OCI-LY1 (cell line): Measurements from ENCODE around the gene USP8.

Experiments
- H2AFZ ChIP-seq: fragments of 200-600 bp; sonication (generic), shearing (Covaris generic); 2 replicates; pipeline ENCODE4 v1.6.0; 2014; ENCODE audit warnings: antibody characterized with exemption, mild to moderate bottlenecking, low read length
- H3F3A ChIP-seq: fragments of 200-600 bp; sonication (generic), shearing (Covaris generic); 2 replicates; pipeline ENCODE4 v1.6.0; 2014; ENCODE audit warnings: mild to moderate bottlenecking, antibody characterized with exemption, low read length, moderate library complexity; ENCODE audit not compliant: insufficient read depth
- H3K27ac ChIP-seq: fragments of 200-600 bp; sonication (generic); 2 replicates; pipeline ENCODE4 v1.5.1; 2014; ENCODE audit warnings: low read length, mixed run types, mild to moderate bottlenecking, low read depth; ENCODE audit not compliant: poor library complexity, severe bottlenecking
- H3K27me3 ChIP-seq: fragments of 200-600 bp; sonication (generic); 2 replicates; pipeline ENCODE4 v1.6.0; 2014; ENCODE audit warnings: antibody characterized with exemption, mild to moderate bottlenecking, low read length, moderate library complexity; ENCODE audit not compliant: insufficient read depth
- H3K36me3 ChIP-seq: fragments of 200-600 bp; sonication (generic); 2 replicates; pipeline ENCODE4 v1.6.1; 2014; ENCODE audit warnings: mild to moderate bottlenecking, antibody characterized with exemption, low read length, moderate library complexity, mixed read lengths; ENCODE audit not compliant: insufficient read depth
- H3K4me1 ChIP-seq: fragments of 200-600 bp; sonication (generic); 2 replicates; pipeline ENCODE4 v1.5.1; 2014; ENCODE audit warnings: mild to moderate bottlenecking, low read length, moderate library complexity; ENCODE audit not compliant: insufficient read depth, severe bottlenecking
- H3K4me2 ChIP-seq: fragments of 200-600 bp; sonication (generic), shearing (Covaris generic); 2 replicates; pipeline ENCODE4 v1.6.1; 2014; ENCODE audit warnings: low read length
- H3K4me3 ChIP-seq: fragments of 200-600 bp; sonication (generic); 2 replicates; pipeline ENCODE4 v1.5.1; 2014; ENCODE audit warnings: low read length, low read depth, mild to moderate bottlenecking, mixed read lengths; ENCODE audit not compliant: poor library complexity, severe bottlenecking
- H3K79me2 ChIP-seq: fragments of 200-600 bp; shearing (Covaris generic); 2 replicates; pipeline ENCODE4 v1.6.1; 2016; ENCODE audit warnings: mixed run types, low read length, mixed read lengths; ENCODE audit not compliant: insufficient read depth
- H3K9ac ChIP-seq: fragments of 200-600 bp; sonication (generic), shearing (Covaris generic); 2 replicates; pipeline ENCODE4 v1.6.1; 2014; ENCODE audit warnings: mild to moderate bottlenecking, low read length, mixed read lengths
- H3K9me2 ChIP-seq: fragments of 200-600 bp; sonication (generic), shearing (Covaris generic); 2 replicates; pipeline ENCODE4 v1.6.1; 2014; ENCODE audit warnings: low read depth, mild to moderate bottlenecking, low read length, mixed read lengths
- H3K9me3 ChIP-seq: fragments of 200-600 bp; shearing (Covaris generic); 2 replicates; pipeline ENCODE4 v1.6.1; 2014; ENCODE audit warnings: low read length, mixed read lengths
- H4K20me1 ChIP-seq: fragments of 200-600 bp; sonication (generic), shearing (Covaris generic); 2 replicates; pipeline ENCODE4 v1.6.0; 2016; ENCODE audit warnings: mild to moderate bottlenecking, low read length; ENCODE audit not compliant: insufficient read depth
- CTCF ChIP-seq: fragments of 200-600 bp; sonication (generic), shearing (Covaris generic); IDR thresholded peaks from 2 replicates; pipeline ENCODE4 v1.5.1; 2017; ENCODE audit warnings: mild to moderate bottlenecking, antibody characterized with exemption, low read length, moderate library complexity, mixed read lengths
- EZH2 ChIP-seq: fragments of 200-600 bp; sonication (generic), shearing (Covaris generic); IDR thresholded peaks from 2 replicates; pipeline ENCODE4 v1.8.0; 2017; ENCODE audit warnings: borderline replicate concordance, mixed run types, mild to moderate bottlenecking, antibody characterized with exemption, low read length, moderate library complexity, mixed read lengths

The USP8 gene

DNA sequence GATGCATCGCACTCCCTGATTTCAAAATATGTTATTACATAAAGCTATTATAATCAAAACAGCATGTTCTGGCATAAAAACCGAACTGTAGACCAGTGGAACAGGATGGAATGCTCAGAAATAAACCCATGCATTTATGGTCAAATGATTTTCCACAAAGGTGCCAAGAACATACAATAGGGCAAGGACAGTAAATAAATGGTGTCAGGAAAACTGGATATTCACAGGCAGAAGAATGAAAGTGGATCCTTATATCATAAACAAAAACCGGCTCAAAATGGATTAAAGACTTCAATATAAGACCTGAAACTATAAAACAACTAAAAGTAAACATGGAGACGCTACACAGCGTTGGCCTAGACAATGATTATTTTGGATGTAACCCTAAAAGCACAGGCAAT, 99.6 kb downstream of the USP8 start:
- H3K4me2 ChIP-seq: no peak overlapping the region
- no peak overlapping the region for H3K9ac ChIP-seq
- no peaks in the 10 kb centered on the region for H3K4me1 ChIP-seq
- no peak overlapping the region for H3K4me3 ChIP-seq
- H3K9me3 ChIP-seq: no peaks in the 10 kb centered on the region
- H2AFZ ChIP-seq: no peak overlapping the region
- no peak overlapping the region for H3K27ac ChIP-seq
- H3K27me3 ChIP-seq: no peaks in the 10 kb centered on the region
- no peaks in the 10 kb centered on the region for H3K36me3 ChIP-seq
- no peaks in the 10 kb centered on the region for H4K20me1 ChIP-seq
- no peaks in the 10 kb centered on the region for H3K9me2 ChIP-seq
- no peaks in the 10 kb centered on the region for H3F3A ChIP-seq
- no peak for TF ChIP-seq CTCF
- no peak for TF ChIP-seq EZH2
- no peaks in the 10 kb centered on the region for H3K79me2 ChIP-seq

DNA sequence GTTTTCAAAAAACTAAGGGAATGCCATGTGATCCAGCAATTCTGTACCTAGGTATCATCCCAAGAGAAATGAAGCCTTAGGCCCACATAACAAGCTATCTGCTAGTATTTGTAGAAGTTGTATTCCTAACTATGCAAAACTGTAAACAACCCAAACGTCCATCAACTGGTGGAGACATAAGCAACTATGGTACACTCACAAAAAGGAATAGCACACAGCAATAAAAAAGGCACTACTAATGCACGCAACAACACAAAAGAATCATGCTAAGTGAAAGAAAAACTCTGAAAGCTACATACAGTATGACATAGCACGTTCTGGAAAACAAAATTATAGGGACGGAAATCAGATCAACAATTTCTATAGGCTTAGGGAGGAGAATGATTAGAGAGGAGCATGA, 107.0 kb downstream of the USP8 start:
- H3K4me1 ChIP-seq: no peaks in the 10 kb centered on the region
- no peaks in the 10 kb centered on the region for H3K9me2 ChIP-seq
- H3K9ac ChIP-seq: no peak overlapping the region
- H3K36me3 ChIP-seq: no peaks in the 10 kb centered on the region
- no peak overlapping the region for H3K4me2 ChIP-seq
- H4K20me1 ChIP-seq: no peaks in the 10 kb centered on the region
- no peak overlapping the region for H3K4me3 ChIP-seq
- no peaks in the 10 kb centered on the region for H3F3A ChIP-seq
- no peaks in the 10 kb centered on the region for H3K9me3 ChIP-seq
- no peaks in the 10 kb centered on the region for H3K27me3 ChIP-seq
- H2AFZ ChIP-seq: no peak overlapping the region
- no peak overlapping the region for H3K27ac ChIP-seq
- H3K79me2 ChIP-seq: no peaks in the 10 kb centered on the region
- no peak for TF ChIP-seq EZH2
- TF ChIP-seq CTCF: no peak

DNA sequence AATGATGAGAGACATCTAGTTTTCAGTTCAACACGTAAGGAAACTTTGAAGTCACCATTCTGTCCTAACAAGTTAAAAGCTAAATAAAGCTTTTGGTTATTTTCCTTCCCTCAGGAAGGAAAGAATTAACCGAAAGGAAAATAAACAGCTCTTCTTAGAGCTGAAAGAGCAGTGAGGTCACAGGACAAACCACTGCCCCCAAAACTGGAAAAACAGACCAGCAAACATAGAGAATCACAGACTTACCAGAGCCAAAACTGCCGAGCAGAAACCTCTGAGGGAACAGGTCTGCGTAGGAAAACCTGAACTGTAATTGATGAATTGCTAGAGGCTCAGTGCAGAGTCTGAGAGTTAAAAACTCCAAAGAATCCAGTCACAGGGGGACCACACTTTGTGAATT, 107.6 kb downstream of the USP8 start:
- Histone ChIP-seq H3K4me3 (no peak overlapping the region), H3K79me2 (no peaks in the 10 kb centered on the region), H3K27me3 (no peaks in the 10 kb centered on the region), H3K9me3 (no peaks in the 10 kb centered on the region), H3K36me3 (no peaks in the 10 kb centered on the region), H2AFZ (no peak overlapping the region), H3K27ac (no peak overlapping the region), H3K9me2 (no peaks in the 10 kb centered on the region), H4K20me1 (no peaks in the 10 kb centered on the region), H3F3A (no peaks in the 10 kb centered on the region), H3K4me1 (no peaks in the 10 kb centered on the region), H3K9ac (no peak overlapping the region), H3K4me2 (no peak overlapping the region)
- TF ChIP-seq CTCF: no peak
- no peak for TF ChIP-seq EZH2
